GM10266 (cell line): ENCODE results near the gene HYAL1.

ENCODE experiments used
- DNase-seq: peaks from one replicate; pipeline ENCODE4 v3.0.0; 2012; ENCODE audit errors: extremely low spot score
- TF ChIP-seq, protein P1 (sequence below): IDR thresholded peaks from 2 replicates; pipeline ENCODE4 v1.5.1; 2012; ENCODE audit warnings: mild to moderate bottlenecking, low read depth; ENCODE audit not compliant: control insufficient read depth, insufficient read depth; ENCODE audit errors: missing control alignments

The HYAL1 gene

DNA sequence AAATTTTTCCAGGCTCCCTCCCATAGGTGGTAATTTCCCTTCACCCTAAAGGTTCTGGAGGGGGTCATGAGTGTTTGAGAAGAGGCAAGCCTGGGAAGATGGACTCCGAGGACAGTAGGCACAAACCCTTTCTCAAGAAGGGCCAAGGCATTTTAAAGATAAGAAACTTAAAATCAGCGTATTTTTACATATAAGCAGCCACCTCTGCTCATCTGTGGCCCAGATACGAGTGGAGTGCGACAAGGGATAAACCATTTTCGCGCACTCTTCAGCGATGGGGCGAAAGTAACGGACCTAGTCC is 36.7 kb upstream of the HYAL1 start:
- DNase-seq = no peak
- TF ChIP-seq, protein P1, sequence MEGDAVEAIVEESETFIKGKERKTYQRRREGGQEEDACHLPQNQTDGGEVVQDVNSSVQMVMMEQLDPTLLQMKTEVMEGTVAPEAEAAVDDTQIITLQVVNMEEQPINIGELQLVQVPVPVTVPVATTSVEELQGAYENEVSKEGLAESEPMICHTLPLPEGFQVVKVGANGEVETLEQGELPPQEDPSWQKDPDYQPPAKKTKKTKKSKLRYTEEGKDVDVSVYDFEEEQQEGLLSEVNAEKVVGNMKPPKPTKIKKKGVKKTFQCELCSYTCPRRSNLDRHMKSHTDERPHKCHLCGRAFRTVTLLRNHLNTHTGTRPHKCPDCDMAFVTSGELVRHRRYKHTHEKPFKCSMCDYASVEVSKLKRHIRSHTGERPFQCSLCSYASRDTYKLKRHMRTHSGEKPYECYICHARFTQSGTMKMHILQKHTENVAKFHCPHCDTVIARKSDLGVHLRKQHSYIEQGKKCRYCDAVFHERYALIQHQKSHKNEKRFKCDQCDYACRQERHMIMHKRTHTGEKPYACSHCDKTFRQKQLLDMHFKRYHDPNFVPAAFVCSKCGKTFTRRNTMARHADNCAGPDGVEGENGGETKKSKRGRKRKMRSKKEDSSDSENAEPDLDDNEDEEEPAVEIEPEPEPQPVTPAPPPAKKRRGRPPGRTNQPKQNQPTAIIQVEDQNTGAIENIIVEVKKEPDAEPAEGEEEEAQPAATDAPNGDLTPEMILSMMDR = no peak

DNA sequence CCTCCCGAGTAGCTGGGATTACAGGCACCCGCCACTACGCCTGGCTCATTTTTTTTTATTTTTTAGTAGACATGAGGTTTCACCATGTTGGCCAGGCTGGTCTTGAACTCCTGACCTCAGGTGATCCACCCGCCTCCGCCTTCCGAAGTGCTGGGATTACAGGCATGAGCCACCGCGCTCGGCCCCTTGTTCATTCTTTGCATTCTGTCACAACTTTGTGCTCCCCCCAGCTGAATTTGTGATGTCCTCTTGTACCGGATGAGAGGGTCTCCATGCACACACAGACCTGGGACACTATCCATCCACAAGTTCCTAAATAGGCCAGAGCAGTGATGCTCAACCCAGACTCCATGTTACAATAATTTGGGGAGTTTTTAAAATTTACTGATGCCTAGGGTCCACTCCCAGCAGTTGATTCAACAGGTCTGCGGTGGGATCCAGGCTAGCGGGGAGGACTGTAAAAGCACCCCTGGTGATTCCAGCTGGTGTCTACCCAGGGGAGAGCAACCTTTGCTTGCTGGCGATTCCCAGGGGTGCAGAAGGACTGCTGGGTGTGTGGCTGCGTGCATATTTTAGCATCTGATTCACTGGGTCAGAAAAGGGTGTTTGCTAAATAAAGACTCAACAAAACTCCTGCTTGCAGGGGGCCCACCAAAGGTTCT is 36.2 kb upstream of the HYAL1 start:
- no peak for DNase-seq
- TF ChIP-seq, protein P1 = no peak

DNA sequence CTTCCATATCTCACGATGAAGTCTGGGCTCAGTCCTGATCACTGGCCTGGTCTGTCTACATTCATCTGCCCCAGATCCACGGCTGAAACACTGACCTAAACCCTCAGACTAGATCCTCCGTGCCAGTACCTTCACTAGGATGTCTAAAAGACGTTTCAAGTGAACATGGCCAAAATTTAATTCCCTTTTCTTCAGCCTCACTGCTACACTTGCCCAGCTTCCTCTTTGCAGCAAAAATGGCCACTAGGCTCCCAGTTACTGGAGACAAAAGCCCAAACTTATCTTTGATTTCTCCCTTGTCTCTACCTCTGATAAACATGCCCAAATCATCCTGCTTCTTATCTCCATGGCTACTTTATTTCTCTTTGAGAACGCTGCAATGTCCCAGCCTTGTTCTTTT is 35.6 kb upstream of the HYAL1 start:
- no peak for DNase-seq
- TF ChIP-seq, protein P1 = no peak

DNA sequence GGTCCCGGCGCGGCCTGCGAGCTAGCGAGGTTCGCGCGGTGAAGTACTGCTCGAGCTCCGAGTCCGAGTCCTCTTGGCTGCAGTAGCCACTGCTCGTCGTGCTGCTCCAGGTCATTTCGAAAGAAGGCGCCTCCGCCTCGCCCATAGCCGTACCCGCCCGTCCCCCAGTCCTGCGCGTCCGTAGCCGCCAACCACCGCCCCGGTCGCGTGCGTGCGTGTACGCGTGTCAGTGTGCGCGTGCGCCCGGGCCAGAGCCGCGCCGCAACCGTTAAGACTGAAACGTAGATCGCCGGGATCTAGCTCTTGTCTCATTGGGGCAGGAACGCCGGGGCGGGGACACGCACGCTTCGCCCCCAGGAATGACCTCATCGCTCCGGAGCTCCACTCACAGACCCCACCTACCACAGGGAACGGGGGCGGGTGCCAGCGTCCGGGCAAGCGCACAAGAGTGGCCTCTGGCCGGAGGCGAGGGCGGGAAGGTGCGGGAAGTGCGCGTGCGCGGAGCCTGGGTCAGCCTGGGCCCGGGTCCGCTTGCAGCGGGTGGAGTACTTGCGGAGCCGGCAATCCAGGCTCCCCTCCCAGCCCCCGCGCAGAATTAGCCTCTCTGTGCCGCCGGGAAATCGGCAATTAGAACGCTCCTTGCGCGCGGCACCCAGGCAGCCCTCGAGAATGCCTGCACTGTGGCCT is 33.9 kb upstream of the HYAL1 start:
- peak; percentile 99 for DNase-seq

DNA sequence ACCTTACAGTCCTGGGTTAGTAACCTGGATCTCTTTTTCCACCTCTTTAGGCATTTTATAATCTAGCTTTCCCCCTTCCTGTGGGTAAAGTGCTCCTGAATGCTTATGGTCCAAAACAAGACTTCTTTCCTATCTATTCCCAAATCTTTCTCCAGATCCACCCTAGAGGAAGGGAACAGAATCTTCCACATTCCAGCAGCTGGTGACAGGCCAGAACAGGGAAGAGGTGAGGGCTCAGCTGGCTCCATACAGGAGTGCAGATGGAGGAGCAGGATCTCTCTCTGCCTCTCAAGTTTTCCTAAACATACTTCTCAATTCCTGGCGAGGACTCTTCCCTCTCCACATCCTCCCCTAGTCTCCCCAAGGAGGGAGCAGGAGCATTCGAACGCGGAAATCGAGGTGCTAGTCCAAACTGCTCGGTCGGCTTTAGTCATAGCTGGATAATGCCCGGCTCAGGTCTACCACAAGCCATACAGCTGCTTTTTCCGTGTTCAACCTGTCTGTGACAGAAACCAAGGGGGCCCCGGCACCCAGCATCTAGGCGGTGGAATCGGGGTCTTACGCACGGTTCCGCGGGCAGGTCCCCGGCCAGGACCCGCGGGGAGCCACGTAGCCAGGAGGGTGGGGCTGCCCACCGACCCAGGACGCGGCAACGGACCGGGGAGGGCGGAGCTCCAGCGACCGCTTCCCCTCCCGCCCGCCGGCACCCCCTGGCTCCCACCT is 33.2 kb upstream of the HYAL1 start:
- TF ChIP-seq, protein P1 = no peak
- DNase-seq = peak; percentile 37

More for the DNA sequence above, 33.9 kb upstream of the HYAL1 start:
- TF ChIP-seq, protein P1 = no peak

DNA sequence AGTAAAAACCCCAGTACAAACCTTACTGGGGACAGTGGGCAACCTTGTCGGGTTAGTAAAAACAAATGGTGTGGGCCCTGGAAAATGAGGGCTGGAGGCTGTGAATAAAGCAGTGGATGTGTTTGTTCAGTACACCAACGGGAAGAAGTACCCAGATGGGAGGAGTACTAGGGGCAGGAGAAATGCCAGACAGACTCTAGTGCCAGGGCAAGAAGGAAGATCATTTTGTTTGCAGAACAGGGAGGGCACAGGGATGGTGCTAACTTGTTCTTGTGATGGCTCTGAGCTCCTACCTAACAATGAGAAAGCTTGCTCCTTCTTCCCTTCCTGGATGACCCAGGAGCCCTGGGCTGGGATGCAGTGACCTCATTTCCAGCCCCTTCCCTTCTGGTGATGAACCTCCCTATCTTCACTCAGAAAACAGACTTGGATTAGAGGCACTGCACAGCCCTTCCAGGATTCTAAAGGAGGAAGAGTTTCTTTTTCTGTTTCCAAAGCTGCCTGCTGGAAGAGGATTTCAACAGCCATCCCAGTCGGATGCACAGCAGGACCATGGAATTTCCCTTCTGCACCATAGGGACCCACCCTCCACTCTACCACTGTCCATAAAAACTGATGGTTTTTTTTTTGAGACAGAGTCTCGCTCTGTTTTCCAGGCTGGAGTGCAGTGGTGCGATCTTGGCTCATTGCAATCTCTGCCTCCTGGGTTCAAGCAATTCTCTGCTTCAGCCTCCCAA is 31.1 kb upstream of the HYAL1 start:
- TF ChIP-seq, protein P1 = no peak
- no peak for DNase-seq
